Esophagus muscularis mucosa (tissue), 4 donors: ENCODE measurements around the gene GABRA4. TPM values are rescaled to one million over a fixed set of nuclear protein-coding genes. Genes with fewer than 3 reads are reported as not detected.
A peak's percentile ranks its signal among the peaks of the same experiment; 100 is the strongest.

ENCODE experiments used
- DNase-seq: peaks from one replicate; pipeline ENCODE4 v3.0.0-alpha.2; 2017; ENCODE audit errors: extremely low spot score
- H3K27ac ChIP-seq, 4 donors: fragments of 200-600 bp; sonication (generic); replicated peaks in 1 of 4; 1 replicate in 3 of 4; 2 replicates in 1 of 4; pipeline ENCODE4 v1.5.1; 2016 to 2019; ENCODE audit warnings: mild to moderate bottlenecking in 1 of 4
- H3K27me3 ChIP-seq, 4 donors: fragments of 200-600 bp; sonication (generic); one replicate each; pipeline versions ENCODE4 v1.5.1 to v1.6.0; 2016 to 2019
- H3K36me3 ChIP-seq, 4 donors: fragments of 200-600 bp; sonication (generic); one replicate each; pipeline ENCODE4 v1.5.1; 2016 to 2019
- H3K4me1 ChIP-seq, 4 donors: fragments of 200-600 bp; sonication (generic); one replicate each; pipeline ENCODE4 v1.5.1; 2016 to 2019
- H3K4me3 ChIP-seq, 4 donors: fragments of 200-600 bp; sonication (generic); 1 replicate in 2 of 4; 2 replicates in 2 of 4; pipeline ENCODE4 v1.5.1; 2016 to 2019; ENCODE audit warnings: mild to moderate bottlenecking in 4 of 4, moderate library complexity in 1 of 4
- H3K9me3 ChIP-seq, 4 donors: fragments of 200-600 bp; sonication (generic); 1 replicate in 3 of 4; 2 replicates in 1 of 4; pipeline ENCODE4 v1.5.1; 2016 to 2019
- EP300 ChIP-seq: sonication (generic); formaldehyde crosslinking; IDR thresholded peaks from one replicate; pipeline ENCODE4 v1.6.1; 2017; ENCODE audit warnings: antibody characterized with exemption
- POLR2A ChIP-seq: fragments of 450-650 bp; IDR thresholded peaks from one replicate; pipeline ENCODE4 v1.6.1; 2017; ENCODE audit warnings: antibody characterized with exemption, moderate library complexity, mild to moderate bottlenecking, low read depth
- POLR2AphosphoS5 ChIP-seq, 2 donors: sonication (generic); formaldehyde crosslinking; IDR thresholded peaks; one replicate each; pipeline ENCODE4 v1.6.1; 2017; ENCODE audit warnings: antibody characterized with exemption in 2 of 2
- WGBS: methylation state at CpG from one replicate; pipeline ENCODE4 v1.1.5; 2018; 5-methylcytosine and 5-hydroxymethylcytosine counted together
- intact Hi-C: fragments of 100-400 bp; cut with DNase I; formaldehyde crosslinking; loops from one replicate; pipeline ENCODE4 v1.15.1; 2023
- total RNA-seq, 4 donors: library from RNA; depleted of rRNA; stranded (reverse); fragments of >200 nt; gene quantifications; one replicate each; pipeline versions ENCODE4 v1.1.0 to v1.2.1, GENCODE V29; 2016
- TF ChIP-seq, protein P1 (sequence below), 3 experiments: fragments of 200-600 bp in 2 of 3; fragments of 450-650 bp in 1 of 3; sonication (generic) in 2 of 3; IDR thresholded peaks; one replicate each; pipeline ENCODE4 v1.5.1; 2017 to 2019; ENCODE audit warnings: antibody characterized with exemption in 3 of 3, mild to moderate bottlenecking in 2 of 3, moderate library complexity in 1 of 3

Gene GABRA4
- total RNA-seq, 4 donors from 2014 or later: under 0.01 TPM; not detected in 2

DNA sequence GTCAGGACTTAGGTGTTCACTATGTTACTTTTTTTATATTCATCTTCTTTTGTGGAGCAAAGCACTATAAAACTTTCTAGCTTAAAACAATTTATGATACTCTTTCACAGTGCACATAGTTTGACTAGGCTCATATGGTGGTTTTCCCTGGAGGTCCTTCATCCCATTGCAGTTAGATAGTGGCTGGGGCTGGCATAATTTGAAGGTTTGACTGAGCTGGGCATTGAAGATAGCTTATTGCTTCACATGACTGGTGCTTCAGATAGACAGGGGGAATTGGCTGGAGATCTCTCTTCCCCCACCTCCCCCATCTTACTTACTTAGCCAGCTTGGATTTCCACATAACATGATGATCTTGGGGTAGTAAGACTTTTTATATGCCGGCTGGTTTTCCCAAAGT lies 7.0 kb upstream of the GABRA4 start:
- Histone ChIP-seq H3K27me3 (peaks cover 0 to under 1% (median 0%) of the 10 kb centered on the region in 4 donors), H3K27ac (no peak overlapping the region), H3K36me3 (no peaks in the 10 kb centered on the region), H3K4me3 (no peak overlapping the region), H3K9me3 (no peaks in the 10 kb centered on the region), H3K4me1 (peaks cover 0 to 6% (median 0%) of the 10 kb centered on the region in 4 donors)
- WGBS: 80% methylated on average over 1 of the region's 1 CpG
- TF ChIP-seq, protein P1, sequence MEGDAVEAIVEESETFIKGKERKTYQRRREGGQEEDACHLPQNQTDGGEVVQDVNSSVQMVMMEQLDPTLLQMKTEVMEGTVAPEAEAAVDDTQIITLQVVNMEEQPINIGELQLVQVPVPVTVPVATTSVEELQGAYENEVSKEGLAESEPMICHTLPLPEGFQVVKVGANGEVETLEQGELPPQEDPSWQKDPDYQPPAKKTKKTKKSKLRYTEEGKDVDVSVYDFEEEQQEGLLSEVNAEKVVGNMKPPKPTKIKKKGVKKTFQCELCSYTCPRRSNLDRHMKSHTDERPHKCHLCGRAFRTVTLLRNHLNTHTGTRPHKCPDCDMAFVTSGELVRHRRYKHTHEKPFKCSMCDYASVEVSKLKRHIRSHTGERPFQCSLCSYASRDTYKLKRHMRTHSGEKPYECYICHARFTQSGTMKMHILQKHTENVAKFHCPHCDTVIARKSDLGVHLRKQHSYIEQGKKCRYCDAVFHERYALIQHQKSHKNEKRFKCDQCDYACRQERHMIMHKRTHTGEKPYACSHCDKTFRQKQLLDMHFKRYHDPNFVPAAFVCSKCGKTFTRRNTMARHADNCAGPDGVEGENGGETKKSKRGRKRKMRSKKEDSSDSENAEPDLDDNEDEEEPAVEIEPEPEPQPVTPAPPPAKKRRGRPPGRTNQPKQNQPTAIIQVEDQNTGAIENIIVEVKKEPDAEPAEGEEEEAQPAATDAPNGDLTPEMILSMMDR (IDR thresholded peaks at IDR 0.05): no peak
- no peak for TF ChIP-seq POLR2AphosphoS5 (IDR thresholded peaks at IDR 0.05)
- TF ChIP-seq EP300: no peak
- no peak for TF ChIP-seq POLR2A
- intact Hi-C loops: no loop called here
- DNase-seq: no peak

DNA sequence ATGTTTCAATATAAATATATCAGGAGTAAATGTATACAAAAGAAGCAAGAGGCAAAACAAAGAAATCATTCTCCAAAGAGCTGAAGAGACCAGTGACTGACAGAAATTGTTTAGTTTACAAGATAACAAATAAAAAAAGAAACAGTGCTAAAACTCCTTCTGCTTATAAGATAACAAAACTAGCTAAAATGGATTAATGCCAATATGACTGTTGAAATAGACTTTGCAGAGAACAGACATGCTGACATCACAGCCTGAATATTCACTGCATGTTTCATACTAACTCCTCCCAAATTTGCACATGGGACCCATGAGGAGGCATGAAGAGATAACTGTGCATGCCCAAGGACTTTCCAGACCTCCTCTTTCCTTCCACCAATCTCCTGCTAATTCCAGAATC lies 6.2 kb upstream of the GABRA4 start:
- no peak overlapping the region for H3K4me3 ChIP-seq
- no peaks in the 10 kb centered on the region for H3K9me3 ChIP-seq
- no peak overlapping the region for H3K27ac ChIP-seq
- no peaks in the 10 kb centered on the region for H3K36me3 ChIP-seq
- TF ChIP-seq POLR2A (no peak), EP300 (no peak), POLR2AphosphoS5 (IDR thresholded peaks at IDR 0.05) (no peak)
- TF ChIP-seq, protein P1 (IDR thresholded peaks at IDR 0.05): no peak
- peaks cover 0 to 9% (median 0%) of the 10 kb centered on the region in 4 donors for H3K27me3 ChIP-seq
- intact Hi-C loops: no loop called here
- H3K4me1 ChIP-seq: peaks cover 0 to 6% (median 0%) of the 10 kb centered on the region in 4 donors
- no peak for DNase-seq

DNA sequence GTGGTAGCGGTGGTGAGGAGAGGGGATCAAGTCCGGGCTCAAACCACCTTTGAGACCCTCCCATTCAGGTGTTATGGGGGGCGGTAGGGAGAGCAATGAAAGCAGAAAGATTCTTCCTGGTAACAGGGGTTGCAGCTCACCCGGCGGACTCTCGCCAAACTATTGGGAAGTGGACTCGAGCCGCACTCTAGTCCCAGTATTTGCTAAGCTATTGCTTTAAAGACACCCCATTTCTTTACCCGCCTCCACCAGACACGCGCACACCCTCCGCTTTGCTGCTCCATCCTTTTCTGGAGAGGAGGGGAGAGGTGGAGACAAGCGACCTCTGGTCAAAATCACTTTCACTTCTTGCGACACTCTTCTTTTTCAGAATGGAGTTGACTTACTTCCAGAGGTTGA lies 625 bp upstream of the GABRA4 start:
- Histone ChIP-seq H3K9me3 (no peaks in the 10 kb centered on the region), H3K27ac (no peak overlapping the region), H3K4me1 (peaks cover 0 to 15% (median 14%) of the 10 kb centered on the region in 4 donors), H3K4me3 (peak overlapping the region; percentile 8 to 41 (median 26)), H3K27me3 (peaks cover 0 to 50% (median 5%) of the 10 kb centered on the region in 4 donors), H3K36me3 (no peaks in the 10 kb centered on the region)
- no peak for DNase-seq
- intact Hi-C loops: no loop called here
- TF ChIP-seq POLR2AphosphoS5 (IDR thresholded peaks at IDR 0.05): no peak
- TF ChIP-seq, protein P1 (IDR thresholded peaks at IDR 0.05): no peak
- TF ChIP-seq POLR2A: no peak
- TF ChIP-seq EP300: no peak
- WGBS: 2% methylated on average over 11 of the region's 14 CpGs

DNA sequence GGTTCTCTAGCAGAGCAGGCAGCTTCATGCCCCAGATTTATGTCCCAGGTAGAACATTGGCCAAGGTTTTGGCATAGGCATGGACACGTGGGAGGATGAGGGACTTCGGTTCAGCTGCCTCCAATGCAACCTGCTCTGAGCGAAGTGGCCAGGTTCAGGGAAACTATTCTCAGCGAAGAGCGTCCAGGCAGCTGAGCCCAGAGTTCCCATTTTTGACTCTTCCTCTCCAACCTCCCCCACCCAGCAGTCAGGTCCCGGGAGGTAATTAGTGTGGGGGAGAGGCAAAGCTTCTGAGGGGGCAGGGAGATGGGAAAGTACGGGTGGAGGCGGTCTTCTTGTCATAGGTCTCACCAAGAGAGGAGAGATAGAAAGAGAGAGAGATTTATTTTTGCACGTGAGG lies 1.0 kb downstream of the GABRA4 start:
- H3K27ac ChIP-seq: no peak overlapping the region
- TF ChIP-seq, protein P1 (IDR thresholded peaks at IDR 0.05): no peak
- TF ChIP-seq POLR2AphosphoS5 (IDR thresholded peaks at IDR 0.05) (no peak), POLR2A (no peak), EP300 (no peak)
- H3K4me3 ChIP-seq: no peak overlapping the region
- WGBS: 18% methylated on average over 6 of the region's 9 CpGs
- peaks cover 0 to 50% (median 5%) of the 10 kb centered on the region in 4 donors for H3K27me3 ChIP-seq
- H3K4me1 ChIP-seq: peaks cover 0 to 15% (median 14%) of the 10 kb centered on the region in 4 donors
- DNase-seq: no peak
- H3K36me3 ChIP-seq: no peaks in the 10 kb centered on the region
- H3K9me3 ChIP-seq: no peaks in the 10 kb centered on the region
- intact Hi-C loops: no loop called here

DNA sequence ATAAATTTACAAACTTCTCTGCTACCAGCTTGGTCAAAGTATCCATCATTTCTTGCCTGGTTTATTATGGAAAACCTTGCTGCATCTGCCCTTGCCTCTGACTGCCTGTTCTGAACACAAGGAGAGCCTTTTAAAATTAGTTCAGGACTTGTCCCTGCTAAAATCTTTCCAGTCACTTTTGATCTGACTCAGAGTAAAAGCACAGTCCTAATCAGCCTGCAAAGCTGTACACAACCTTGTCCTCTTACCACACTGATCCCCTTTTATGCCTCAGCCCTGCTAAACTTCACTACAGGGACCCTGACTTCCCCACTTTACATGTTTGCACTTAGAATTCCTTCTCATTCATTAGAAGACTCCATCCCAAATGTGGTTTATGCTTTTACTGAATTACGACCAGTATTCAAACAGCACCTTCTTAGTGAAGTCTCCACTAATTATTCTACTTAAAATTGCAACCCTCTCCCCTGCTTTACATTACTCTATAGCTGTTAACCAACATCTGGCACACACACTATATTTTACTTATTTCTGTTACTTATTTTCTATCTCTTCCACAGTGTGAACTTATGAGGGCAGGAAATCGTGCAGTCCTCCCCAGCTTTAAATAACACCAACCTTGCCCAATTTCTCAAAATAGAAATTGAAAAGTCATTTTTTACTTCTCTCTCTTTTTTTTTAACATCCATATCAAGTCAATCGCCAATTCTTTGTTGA lies 6.3 kb downstream of the GABRA4 start:
- no peaks in the 10 kb centered on the region for H3K4me1 ChIP-seq
- no peak for DNase-seq
- no peaks in the 10 kb centered on the region for H3K36me3 ChIP-seq
- intact Hi-C loops: no loop called here
- no peak overlapping the region for H3K27ac ChIP-seq
- 58% methylated on average over 3 of the region's 3 CpGs for WGBS
- H3K27me3 ChIP-seq: peaks cover 0 to 16% (median 0%) of the 10 kb centered on the region in 4 donors
- no peaks in the 10 kb centered on the region for H3K9me3 ChIP-seq
- no peak overlapping the region for H3K4me3 ChIP-seq
- TF ChIP-seq POLR2A (no peak), EP300 (no peak), POLR2AphosphoS5 (IDR thresholded peaks at IDR 0.05) (no peak)
- TF ChIP-seq, protein P1 (IDR thresholded peaks at IDR 0.05): no peak
